ENCODE measurements around the gene CYB561D2.

The CYB561D2 gene

DNA sequence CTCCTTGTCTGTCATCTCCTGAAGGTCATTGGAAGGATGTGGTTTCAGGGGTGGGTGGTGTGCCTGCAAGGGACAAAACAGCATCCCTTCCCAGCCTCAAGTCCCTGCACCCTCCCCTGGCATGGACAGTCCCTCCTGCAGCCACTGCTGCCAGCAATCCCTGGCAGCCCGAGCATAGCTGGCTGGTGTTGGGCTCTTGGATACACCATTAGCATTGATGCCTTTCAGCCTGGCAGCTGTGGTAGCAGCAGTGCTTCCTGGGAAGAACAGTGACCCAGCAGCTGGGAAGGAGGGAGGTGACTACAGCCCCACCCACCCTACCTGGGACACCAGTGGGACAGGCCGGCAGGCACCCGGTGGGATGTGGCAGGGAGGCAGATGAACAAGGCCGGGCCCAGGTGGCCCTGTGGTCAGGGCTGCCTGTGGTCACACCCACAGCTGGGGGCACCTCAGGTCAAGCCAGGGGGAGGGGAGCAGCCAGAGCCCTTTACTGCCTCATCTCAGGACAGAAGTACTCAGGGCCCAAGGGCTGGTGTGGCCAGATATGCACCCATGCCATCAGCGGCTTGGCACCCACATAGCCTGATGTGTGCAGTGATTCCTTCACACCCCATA is 41.5 kb downstream of the CYB561D2 start:
- DNase-seq (ENCODE audit: low read depth), result no peak

DNA sequence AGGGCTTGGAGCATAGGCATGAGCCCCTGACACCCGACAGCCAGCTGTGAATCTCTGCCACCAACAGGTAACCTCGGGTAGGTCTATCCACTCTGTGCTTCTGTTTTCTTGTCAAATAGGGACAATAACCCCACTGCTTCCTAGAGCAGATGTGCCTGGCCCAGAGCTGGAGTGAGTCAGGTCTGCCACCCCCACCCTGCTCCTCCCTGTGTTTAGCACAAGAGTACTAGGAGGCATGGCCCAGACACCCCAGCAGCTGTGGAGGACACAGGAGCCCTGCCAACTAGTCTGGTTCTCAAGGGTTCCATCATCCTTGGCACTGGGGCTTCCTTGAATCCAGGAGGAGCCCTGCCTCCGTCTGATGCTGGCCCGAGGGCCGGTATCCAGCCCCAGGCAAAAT is 42.4 kb downstream of the CYB561D2 start:
- no peak for DNase-seq (ENCODE audit: low read depth)

DNA sequence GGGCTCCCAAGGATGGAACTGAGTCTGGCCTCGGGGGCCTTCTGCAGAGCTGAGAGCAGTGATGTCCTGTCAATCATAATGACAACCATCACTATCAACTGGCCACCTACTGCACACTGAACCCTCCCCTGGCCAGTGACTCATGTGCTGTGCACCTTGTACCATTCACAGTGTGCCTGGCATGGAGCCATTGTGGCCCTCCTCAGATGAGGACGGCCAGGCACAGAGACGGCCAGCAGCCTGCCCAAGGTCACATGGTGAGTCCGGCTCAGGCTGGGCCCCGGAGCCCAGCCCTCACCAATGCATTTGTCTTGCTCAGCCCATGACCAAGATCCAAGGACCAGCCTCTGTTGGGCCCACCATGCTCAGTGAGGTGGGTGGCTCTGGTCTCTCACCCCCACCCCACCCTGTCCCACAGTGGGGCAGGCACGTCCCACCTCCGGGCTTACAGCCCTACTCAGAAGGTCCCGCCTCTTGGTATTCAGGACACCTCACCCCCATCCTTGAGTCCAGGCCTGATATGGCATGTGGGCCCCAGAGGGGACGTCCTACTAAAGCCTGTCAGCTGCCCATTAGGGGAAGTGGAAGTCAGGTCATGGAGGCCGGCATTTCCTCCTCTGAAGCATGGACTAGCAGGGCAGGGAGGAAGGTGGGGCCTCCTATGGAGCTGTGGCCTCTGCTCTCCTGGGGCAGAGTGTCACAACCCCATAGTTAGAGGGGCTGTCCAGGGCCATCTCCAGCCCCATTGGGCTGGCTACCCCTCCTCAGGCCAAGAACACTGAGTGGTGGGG is 44.6 kb downstream of the CYB561D2 start:
- DNase-seq (ENCODE audit: low read depth), result no peak

DNA sequence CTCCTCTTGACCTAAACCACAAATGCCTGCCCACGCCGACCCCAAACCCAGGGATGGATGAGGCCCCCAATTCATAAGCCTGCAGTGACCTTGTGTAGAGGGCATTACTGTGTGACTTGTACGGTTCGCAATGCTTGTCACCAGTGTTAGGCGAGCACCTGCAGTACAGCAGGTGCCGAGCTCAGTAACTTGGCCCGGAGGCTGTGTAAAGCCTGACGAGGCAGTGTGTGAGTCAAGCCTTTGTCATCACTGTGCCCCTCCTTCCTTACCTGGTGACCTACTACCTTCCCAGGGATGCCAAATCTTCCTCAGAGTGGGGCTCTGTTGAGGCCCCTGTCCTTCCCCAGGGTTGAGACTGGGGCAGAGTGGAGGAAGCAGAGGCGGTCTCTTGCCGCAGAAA is 45.8 kb downstream of the CYB561D2 start:
- no peak for DNase-seq (ENCODE audit: low read depth)

DNA sequence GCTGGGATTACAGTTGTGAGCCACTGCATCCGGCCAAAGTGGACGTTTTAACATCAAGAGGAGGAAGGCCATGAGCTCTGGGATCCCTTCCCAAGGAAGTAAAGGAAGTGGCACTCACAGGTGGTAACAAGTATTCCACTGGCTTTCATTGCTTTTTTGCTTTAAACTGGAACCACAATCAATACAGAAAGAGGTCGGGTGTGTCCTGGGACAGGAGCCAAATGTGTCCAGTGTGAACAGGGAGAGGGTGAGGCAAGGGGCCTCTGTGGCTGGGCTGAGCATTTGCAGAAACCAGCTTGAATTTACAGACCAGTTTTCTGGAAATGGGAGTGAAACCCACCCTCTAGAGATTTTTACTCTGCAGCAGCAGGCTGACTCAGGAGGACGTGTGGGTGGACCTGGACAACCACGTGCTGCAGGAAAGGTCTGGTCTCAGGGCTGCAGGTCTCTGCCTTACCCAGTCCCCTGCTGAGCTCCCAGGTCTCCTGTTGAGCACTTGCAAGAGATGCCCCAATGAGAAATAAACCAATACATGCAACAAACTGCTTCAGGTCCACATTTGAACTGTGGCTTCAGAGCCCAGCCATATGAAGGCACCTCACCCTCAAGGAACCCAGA is 51.4 kb downstream of the CYB561D2 start:
- no peak for DNase-seq (ENCODE audit: low read depth)
